H1 (cell line): ENCODE data around the gene CEL. TPM values are rescaled to one million over a fixed set of nuclear protein-coding genes. Genes with fewer than 3 reads are reported as not detected.
"Not testable (repeated sequence)": the region's sequence is repeated elsewhere in the genome, so short reads cannot be mapped to it uniquely, and the experiment has no call there.

Source experiments
- CTCF ChIA-PET: fragments of 300-600 bp; sonication (Branson Sonifier 250); formaldehyde crosslinking; loops from one replicate; lab custom pipeline; 2021; ENCODE audit not compliant: partially characterized antibody; lab: Charles Lee
- POLR2A ChIA-PET: fragments of 300-600 bp; sonication (Branson Sonifier 250); formaldehyde crosslinking; loops from one replicate; lab custom pipeline; 2021; ENCODE audit warnings: inconsistent platforms; ENCODE audit not compliant: partially characterized antibody; lab: Charles Lee
- DNase-seq, 2 experiments: peaks; one replicate each; pipeline versions ENCODE4 v3.0.0 to v3.0.0-alpha.2; 2010 to 2022; ENCODE audit warnings: low spot score in 2 of 2, low read depth in 1 of 2, mixed read lengths in 1 of 2
- FAIRE-seq: peaks from 2 replicates; lab custom pipeline; 2011; peaks lifted over from hg19 to GRCh38; lab: Jason Lieb, UNC
- H2AFZ ChIP-seq: 2 replicates; pipeline ENCODE4 v1.8.1; 2012; ENCODE audit warnings: low read length, inconsistent platforms
- H2AK5ac ChIP-seq: 2 replicates; pipeline ENCODE4 v1.6.1; 2013; ENCODE audit warnings: low read depth, low read length
- H2BK120ac ChIP-seq: replicated peaks from 2 replicates; pipeline ENCODE3; 2013; ENCODE audit warnings: low read depth, low read length, inconsistent platforms
- H2BK12ac ChIP-seq: 2 replicates; pipeline ENCODE4 v1.6.1; 2013; ENCODE audit warnings: low read depth, low read length
- H2BK15ac ChIP-seq: 2 replicates; pipeline ENCODE4 v1.6.1; 2013; ENCODE audit warnings: low read length
- H2BK20ac ChIP-seq: 2 replicates; pipeline ENCODE4 v1.6.1; 2013; ENCODE audit warnings: low read length
- H2BK5ac ChIP-seq: 2 replicates; pipeline ENCODE4 v1.6.1; 2013; ENCODE audit warnings: low read depth, low read length
- H3K14ac ChIP-seq: 2 replicates; pipeline ENCODE4 v1.6.1; 2013; ENCODE audit warnings: inconsistent platforms; ENCODE audit not compliant: insufficient read length
- H3K18ac ChIP-seq: 2 replicates; pipeline ENCODE4 v1.6.1; 2013; ENCODE audit warnings: low read length; ENCODE audit errors: extremely low read depth
- H3K23ac ChIP-seq: 2 replicates; pipeline ENCODE4 v1.6.1; 2013; ENCODE audit warnings: inconsistent platforms; ENCODE audit not compliant: insufficient read length
- H3K23me2 ChIP-seq: 2 replicates; pipeline ENCODE4 v1.6.1; 2013; ENCODE audit warnings: low read depth, low read length
- H3K27ac ChIP-seq: 2 replicates; pipeline ENCODE4 v1.6.1; 2011; ENCODE audit warnings: low read depth, low read length, inconsistent platforms
- H3K27me3 ChIP-seq, 4 experiments: replicated peaks in 1 of 4; 1 replicate in 1 of 4; 2 replicates in 3 of 4; pipeline versions ENCODE4 v1.6.1 to v1.8.1; 2011 to 2013; ENCODE audit warnings: low read length in 3 of 4, mild to moderate bottlenecking in 3 of 4, inconsistent platforms in 2 of 4, mixed read lengths in 2 of 4, moderate library complexity in 1 of 4; ENCODE audit not compliant: control insufficient read depth in 3 of 4, insufficient read depth in 3 of 4; ENCODE audit errors: extremely low read depth in 1 of 4
- H3K36me3 ChIP-seq, 4 experiments: 2 replicates each; pipeline versions ENCODE4 v1.6.1 to v1.8.1; 2011 to 2013; ENCODE audit warnings: mild to moderate bottlenecking in 4 of 4, low read length in 3 of 4, moderate library complexity in 2 of 4, control low read depth in 1 of 4, inconsistent platforms in 1 of 4; ENCODE audit not compliant: insufficient read depth in 4 of 4, control insufficient read depth in 2 of 4
- H3K4ac ChIP-seq: replicated peaks from 2 replicates; pipeline ENCODE3; 2013; ENCODE audit warnings: low read length, low read depth, mixed read lengths, inconsistent platforms; ENCODE audit not compliant: insufficient read length
- H3K4me1 ChIP-seq, 4 experiments: replicated peaks in 1 of 4; 1 replicate in 1 of 4; 2 replicates in 3 of 4; pipeline versions ENCODE4 v1.6.1 to v1.8.1; 2011 to 2013; ENCODE audit warnings: low read length in 3 of 4, inconsistent platforms in 2 of 4, mixed read lengths in 1 of 4; ENCODE audit not compliant: insufficient read depth in 4 of 4, control insufficient read depth in 3 of 4
- H3K4me2 ChIP-seq, 2 experiments: 2 replicates each; pipeline versions ENCODE4 v1.6.1 to v1.8.1; 2011 to 2013; ENCODE audit warnings: low read depth in 2 of 2, low read length in 2 of 2, control low read depth in 1 of 2, inconsistent platforms in 1 of 2, mild to moderate bottlenecking in 1 of 2; ENCODE audit not compliant: insufficient read depth in 1 of 2
- H3K4me3 ChIP-seq, 4 experiments: fragments of 200-600, 300-600 bp in 1 of 4; sonication (generic), shearing (Covaris generic), sonication (Bioruptor Twin) in 1 of 4; 2 replicates each; pipeline versions ENCODE4 v1.5.1 to v1.8.1; 2011 to 2016; ENCODE audit warnings: low read length in 4 of 4, low read depth in 3 of 4, control low read depth in 2 of 4, inconsistent platforms in 2 of 4, mild to moderate bottlenecking in 2 of 4, mixed read lengths in 1 of 4, moderate library complexity in 1 of 4; ENCODE audit not compliant: insufficient read depth in 2 of 4; ENCODE audit errors: extremely low read depth in 1 of 4
- H3K56ac ChIP-seq: replicated peaks from 2 replicates; pipeline ENCODE3; 2013; ENCODE audit warnings: low read depth, mild to moderate bottlenecking, mixed read lengths, low read length, inconsistent platforms; ENCODE audit not compliant: insufficient read length
- H3K79me1 ChIP-seq: 2 replicates; pipeline ENCODE4 v1.6.1; 2013; ENCODE audit warnings: low read depth, low read length, control low read depth
- H3K79me2 ChIP-seq, 2 experiments: 2 replicates each; pipeline versions ENCODE4 v1.6.1 to v1.8.1; 2012 to 2013; ENCODE audit warnings: low read length in 2 of 2, mild to moderate bottlenecking in 2 of 2, inconsistent platforms in 1 of 2; ENCODE audit not compliant: insufficient read depth in 2 of 2, control insufficient read depth in 1 of 2
- H3K9ac ChIP-seq, 4 experiments: replicated peaks in 1 of 4; 1 replicate in 1 of 4; 2 replicates in 3 of 4; pipeline versions ENCODE4 v1.6.1 to v1.8.1; 2011 to 2013; ENCODE audit warnings: low read depth in 3 of 4, low read length in 3 of 4, control low read depth in 2 of 4, mild to moderate bottlenecking in 2 of 4, moderate library complexity in 2 of 4, inconsistent platforms in 1 of 4; ENCODE audit errors: extremely low read depth in 1 of 4
- H3K9me3 ChIP-seq, 2 experiments: 2 replicates each; pipeline versions ENCODE4 v1.6.1 to v1.8.1; 2012 to 2013; ENCODE audit warnings: mild to moderate bottlenecking in 2 of 2, moderate library complexity in 2 of 2, control low read depth in 1 of 2, inconsistent platforms in 1 of 2, low read depth in 1 of 2, low read length in 1 of 2, mixed read lengths in 1 of 2; ENCODE audit not compliant: insufficient read depth in 2 of 2
- H4K20me1 ChIP-seq, 2 experiments: replicated peaks in 1 of 2; 2 replicates each; pipeline versions ENCODE3 to v1.8.1; 2011 to 2013; ENCODE audit warnings: inconsistent platforms in 2 of 2, low read length in 2 of 2, mild to moderate bottlenecking in 1 of 2; ENCODE audit not compliant: insufficient read depth in 2 of 2, control insufficient read depth in 1 of 2
- H4K5ac ChIP-seq: 2 replicates; pipeline ENCODE4 v1.6.1; 2013; ENCODE audit warnings: low read length, low read depth, mixed read lengths, inconsistent platforms; ENCODE audit not compliant: insufficient read length
- H4K8ac ChIP-seq: 2 replicates; pipeline ENCODE4 v1.8.0; 2013; ENCODE audit warnings: mild to moderate bottlenecking, moderate library complexity, low read length, inconsistent platforms; ENCODE audit not compliant: insufficient read depth; ENCODE audit errors: extremely low read depth
- H4K91ac ChIP-seq: replicated peaks from 2 replicates; pipeline ENCODE3; 2013; ENCODE audit warnings: low read length, mixed read lengths, inconsistent platforms; ENCODE audit not compliant: insufficient read length
- whole genome bisulfite sequencing, 2 experiments: shearing (Covaris generic) in 1 of 2; methylation state at CpG; one replicate each; pipeline versions ENCODE4 v1.1.6 to v1.1.7; 2013 to 2015; ENCODE audit warnings: low lambda C conversion rate in 2 of 2, mixed read lengths in 2 of 2, inconsistent platforms in 1 of 2, low coverage in 1 of 2, missing lambda C conversion rate in 1 of 2; ENCODE audit not compliant: insufficient replicate concordance in 2 of 2, insufficient coverage in 1 of 2, insufficient read length in 1 of 2; ENCODE audit errors: extremely low coverage in 1 of 2, missing lambda C conversion rate in 1 of 2; 5-methylcytosine and 5-hydroxymethylcytosine counted together
- polyA plus RNA-seq, 7 experiments: library from polyadenylated mRNA; depleted of rRNA in 3 of 7; stranded (reverse) in 5 of 7; unstranded in 2 of 7; fragments of >200 nt in 5 of 7; fragments of 200-250 nt in 2 of 7; gene quantifications; 1 replicate in 5 of 7; 2 replicates in 1 of 7; 4 replicates in 1 of 7; pipeline versions ENCODE4 v1.2.1 to v1.2.3, GENCODE V29; 2011 to 2013; ENCODE audit warnings: missing spikeins in 2 of 7, mixed read lengths in 2 of 7
- total RNA-seq: library from RNA; stranded (reverse); fragmentation: NEBNext Ultra II Directional; extraction: Animal tissue kit (Norgen Biotek cat#: 25700); gene quantifications from 2 replicates; pipeline ENCODE4 v1.2.1, GENCODE V29; 2021

The CEL gene
- total and polyA plus RNA-seq, 2 of the 8 experiments (the other 6 are each of a cell fraction or from before 2014, with no cell fraction given) = 1.8 to 3.4 TPM

DNA sequence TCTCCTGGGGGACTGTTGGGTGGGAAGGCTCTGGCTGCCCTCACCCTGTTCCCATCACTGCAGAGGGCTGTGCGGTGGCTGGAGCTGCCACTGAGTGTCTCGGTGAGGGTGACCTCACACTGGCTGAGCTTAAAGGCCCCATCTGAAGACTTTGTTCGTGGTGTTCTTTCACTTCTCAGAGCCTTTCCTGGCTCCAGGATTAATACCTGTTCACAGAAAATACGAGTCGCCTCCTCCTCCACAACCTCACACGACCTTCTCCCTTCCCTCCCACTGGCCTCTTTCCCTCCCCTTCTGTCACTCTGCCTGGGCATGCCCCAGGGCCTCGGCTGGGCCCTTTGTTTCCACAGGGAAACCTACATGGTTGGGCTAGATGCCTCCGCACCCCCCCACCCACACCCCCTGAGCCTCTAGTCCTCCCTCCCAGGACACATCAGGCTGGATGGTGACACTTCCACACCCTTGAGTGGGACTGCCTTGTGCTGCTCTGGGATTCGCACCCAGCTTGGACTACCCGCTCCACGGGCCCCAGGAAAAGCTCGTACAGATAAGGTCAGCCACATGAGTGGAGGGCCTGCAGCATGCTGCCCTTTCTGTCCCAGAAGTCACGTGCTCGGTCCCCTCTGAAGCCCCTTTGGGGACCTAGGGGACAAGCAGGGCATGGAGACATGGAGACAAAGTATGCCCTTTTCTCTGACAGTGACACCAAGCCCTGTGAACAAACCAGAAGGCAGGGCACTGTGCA lies 590 bp upstream of the CEL start:
- Histone ChIP-seq H4K5ac (peak overlapping the region; percentile 50), H2BK20ac (peak overlapping the region; percentile 72; the same call in 1 of the 2 replicates), H3K4me1 (peaks cover 6 to 23% (median 13%) of the 10 kb centered on the region in 4 experiments), H4K91ac (peak overlapping the region; percentile 98), H2BK12ac (peak overlapping the region; percentile 71; the same call in 1 of the 2 replicates), H2BK5ac (peak overlapping the region; percentile 83; the same call in 1 of the 2 replicates), H2BK15ac (peak overlapping the region; percentile 29; the same call in 1 of the 2 replicates), H3K56ac (peak overlapping the region; percentile 1), H3K18ac (peak overlapping the region; percentile 44), H2AK5ac (peak overlapping the region; percentile 93; the same call in 1 of the 2 replicates), H3K36me3 (peaks cover 0 to 17% (median 4%) of the 10 kb centered on the region in 4 experiments; a peak in 5 of 8 replicates)
- not testable (repeated sequence) for H3K79me2 ChIP-seq, H3K79me1 ChIP-seq, H3K4me3 ChIP-seq, H3K9ac ChIP-seq, H3K27me3 ChIP-seq, H3K9me3 ChIP-seq, H3K23me2 ChIP-seq, H4K20me1 ChIP-seq, H3K27ac ChIP-seq, H3K4ac ChIP-seq, H2AFZ ChIP-seq, DNase-seq, H3K4me2 ChIP-seq, H4K8ac ChIP-seq, H3K14ac ChIP-seq, H2BK120ac ChIP-seq, FAIRE-seq, H3K23ac ChIP-seq
- ChIA-PET CTCF (interaction anchor here (1.1 to 1.2 kb wide), 2 partner anchors 39 to 86 kb away, joined by 3 to 4 read pairs; no protein-coding TSS in a partner anchor), POLR2A (interaction anchor here (1.9 kb wide), 2 partner anchors 12 kb away, joined by 4 to 7 read pairs; no protein-coding TSS in a partner anchor)
- WGBS, 2 experiments = 81% methylated on average over 10 of the region's 14 CpGs; no CpG with 5 or more reads in 1 of the 2 experiments
